ENCODE measurements around the gene HES1. TPM values are rescaled to one million over a fixed set of nuclear protein-coding genes. Genes with fewer than 3 reads are reported as not detected.
"Not testable (repeated sequence)": the region's sequence is repeated elsewhere in the genome, so short reads cannot be mapped to it uniquely, and the experiment has no call there.

HES1 gene
- total RNA-seq, 1 donor from 2014 or later: 95.2 TPM

- ATAC-seq: not testable (repeated sequence)
Observed at GRCh38 chr3:194128919-194129295, 7.0 kb upstream of the HES1 start.

- ATAC-seq: no peak
Observed at GRCh38 chr3:194129581-194130133, 6.3 kb upstream of the HES1 start.

DNA sequence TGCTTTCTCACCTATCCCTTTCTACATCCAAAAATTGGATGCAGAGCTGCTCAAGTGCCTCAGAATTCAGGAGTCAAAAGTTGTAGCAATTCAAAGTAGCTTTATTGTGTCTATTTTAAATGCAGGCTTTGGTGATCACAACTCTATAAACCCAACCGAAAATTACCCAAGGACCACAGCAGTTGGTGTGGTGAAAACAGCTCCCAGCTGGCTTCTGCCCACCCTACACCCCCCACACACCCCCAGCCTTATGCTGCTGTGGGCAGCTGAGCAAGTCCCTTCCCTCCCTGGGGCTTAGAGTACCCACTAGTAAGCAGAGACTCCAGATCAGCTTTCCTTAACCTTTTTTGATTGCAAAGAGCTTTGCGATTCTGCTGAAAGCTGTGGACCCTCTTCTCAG, 5.8 kb upstream of the HES1 start:
- ATAC-seq: no peak

DNA sequence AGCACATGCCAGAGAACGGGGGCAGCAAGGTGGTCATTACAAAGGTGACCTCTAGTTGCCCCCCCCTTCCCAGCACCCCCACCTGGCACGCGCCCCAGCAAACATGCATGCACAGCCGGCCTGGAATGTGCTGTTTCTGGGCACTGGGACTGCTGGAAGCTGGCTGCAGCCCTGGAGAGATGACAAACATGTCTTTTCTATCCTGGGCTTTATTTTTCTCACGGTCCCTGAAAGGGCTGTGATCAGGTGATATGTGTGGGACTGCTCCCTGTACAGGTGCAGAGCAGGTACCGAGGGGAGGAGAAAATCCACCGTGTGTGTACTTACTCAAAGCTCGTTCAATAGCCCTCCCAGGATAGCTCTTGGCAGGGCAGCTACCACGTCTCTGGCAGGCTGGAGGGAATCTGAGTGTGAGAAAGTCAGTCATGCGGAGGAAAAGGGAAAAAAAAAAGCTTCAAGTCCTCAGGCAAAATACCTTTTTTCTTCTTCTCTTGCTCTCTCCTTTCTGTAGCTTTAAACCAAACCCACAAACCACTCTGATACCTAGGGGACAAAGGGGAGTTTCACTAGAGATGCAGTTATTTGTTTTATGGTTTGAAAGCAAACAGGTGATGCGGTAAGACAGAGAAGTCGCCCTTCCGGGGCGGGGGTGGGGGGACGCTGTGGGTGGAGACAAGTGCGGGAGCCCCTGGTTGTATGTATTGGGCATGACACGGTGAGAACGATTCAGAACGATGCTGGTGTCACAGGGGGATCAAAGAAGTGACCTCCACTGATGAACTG, 5.0 kb upstream of the HES1 start:
- ATAC-seq: peak; percentile 48

DNA sequence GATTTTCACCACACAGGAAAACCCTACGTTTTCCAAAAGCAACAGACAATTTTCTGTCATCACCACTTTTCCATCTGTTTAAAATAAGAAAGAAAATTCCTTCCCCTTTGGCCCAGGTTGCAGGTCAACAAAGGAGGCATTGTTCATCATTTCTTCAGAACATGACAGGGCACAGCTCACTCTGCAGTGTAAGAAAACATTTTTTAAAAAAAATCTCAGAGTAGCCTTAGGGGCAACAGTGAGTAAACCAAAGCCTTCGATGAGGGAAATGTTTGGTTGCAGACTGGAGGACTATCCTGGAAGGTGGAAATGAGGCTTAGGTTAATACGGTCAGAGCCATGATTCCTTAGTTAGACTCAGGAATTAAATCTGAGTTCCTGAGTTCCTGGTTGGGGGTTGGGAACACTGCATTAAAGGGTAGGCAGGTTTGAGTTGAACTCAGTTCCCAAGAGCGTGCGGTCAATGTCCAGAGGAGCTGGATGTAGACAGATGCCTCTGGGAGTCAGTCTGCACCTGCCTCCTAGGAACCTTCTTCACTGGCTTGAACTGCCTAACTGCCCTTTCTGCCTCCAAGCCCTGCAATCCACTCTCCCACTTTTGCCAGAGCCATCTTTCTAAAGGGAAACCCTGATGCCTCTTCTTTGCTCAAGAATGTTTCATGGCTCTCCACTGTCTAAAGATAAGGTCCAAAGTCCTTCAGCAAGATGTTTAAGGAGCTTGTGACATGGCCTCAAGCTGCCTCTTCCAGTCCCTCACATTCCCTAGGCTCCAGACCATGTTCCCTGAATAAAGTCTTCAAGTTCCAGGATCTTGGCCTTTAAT, 3.3 kb upstream of the HES1 start:
- no peak for ATAC-seq

GRCh38 chr3:194133661-194134230, 2.2 kb upstream of the HES1 start:
- ATAC-seq: no peak

DNA sequence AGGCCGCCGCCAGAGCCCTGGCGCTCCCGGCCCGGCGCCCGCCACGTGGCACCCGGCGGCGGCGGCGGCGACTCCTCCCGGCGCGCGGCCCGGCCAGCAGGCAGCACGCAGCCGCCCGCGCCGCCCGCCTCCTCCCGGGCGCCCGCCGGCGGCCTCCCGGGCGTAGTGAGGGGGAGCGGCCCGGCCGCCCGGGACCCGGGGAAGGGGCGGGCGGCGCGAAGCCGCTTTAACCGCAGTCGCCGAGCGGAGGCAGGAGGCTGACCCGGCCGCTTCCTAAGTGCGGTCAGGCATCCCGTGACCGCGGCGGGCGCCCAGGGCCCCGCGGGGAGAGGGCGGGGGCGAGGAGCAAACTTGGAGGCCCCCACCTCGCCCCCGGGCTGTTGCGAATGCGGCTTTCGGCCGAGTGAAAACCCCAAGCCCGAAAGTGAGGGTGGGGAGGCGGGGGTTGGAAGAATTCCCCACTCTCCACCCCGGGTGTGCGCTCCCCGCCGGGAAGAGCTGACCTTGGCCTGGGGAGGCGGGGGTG, 1.7 kb upstream of the HES1 start:
- peak; percentile 9 for ATAC-seq

DNA sequence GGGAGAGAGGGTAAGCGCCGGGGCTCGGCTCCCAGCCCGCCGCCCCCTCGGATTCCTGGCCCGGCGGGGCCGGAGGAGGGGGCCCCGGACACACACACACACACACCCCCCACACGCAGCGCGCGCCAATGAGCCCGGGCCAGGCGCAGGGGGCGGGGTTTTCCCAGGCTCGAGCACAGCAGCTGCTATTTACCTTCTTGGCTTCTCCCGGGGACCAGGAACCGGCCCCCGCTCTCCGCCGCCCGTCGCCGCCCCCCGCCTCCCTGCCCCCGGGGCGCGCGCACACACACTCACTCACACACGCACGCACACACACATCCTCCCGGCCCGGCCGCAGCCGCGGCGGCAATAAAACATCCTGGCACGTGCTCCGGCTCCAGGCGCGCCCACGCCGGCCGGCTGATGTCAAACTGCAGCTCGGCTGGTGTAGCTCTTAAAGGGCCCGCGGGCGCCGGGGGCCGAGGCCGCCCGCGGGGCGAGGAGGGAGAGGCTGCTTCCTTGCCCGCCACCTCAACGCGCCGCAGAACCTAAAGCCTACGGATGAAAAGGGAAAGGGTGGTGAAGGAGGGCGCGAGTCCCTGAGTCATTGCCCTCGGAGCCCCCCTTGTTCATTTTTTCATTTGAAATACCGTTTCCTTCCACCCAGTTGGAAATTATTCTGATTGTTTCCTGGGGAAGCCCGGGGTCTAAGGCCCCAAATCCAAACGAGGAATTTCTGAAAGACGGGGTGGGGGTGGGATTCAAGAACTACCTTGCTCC, 1.0 kb upstream of the HES1 start:
- peak; percentile 71 for ATAC-seq

- ATAC-seq: no peak
Observed at GRCh38 chr3:194135516-194135805, 487 bp upstream of the HES1 start.

DNA sequence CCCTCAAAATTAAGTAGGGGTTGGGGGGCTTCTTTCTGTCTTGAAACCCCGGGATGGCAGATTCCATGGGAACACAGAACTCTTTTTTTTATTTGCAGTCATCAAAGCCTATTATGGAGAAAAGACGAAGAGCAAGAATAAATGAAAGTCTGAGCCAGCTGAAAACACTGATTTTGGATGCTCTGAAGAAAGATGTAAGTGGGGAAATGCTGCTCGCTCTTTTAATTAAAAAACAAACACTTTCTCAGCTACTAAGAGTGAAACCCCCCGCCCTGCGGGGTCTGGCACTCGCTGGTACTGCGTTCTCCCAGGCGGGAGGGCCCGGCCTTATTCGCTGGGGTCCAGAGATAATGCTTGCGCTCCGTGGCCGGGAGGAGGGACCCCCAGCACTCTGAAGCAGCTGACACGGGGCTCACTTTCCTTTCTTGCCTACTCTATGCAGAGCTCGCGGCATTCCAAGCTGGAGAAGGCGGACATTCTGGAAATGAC, 615 bp downstream of the HES1 start:
- ATAC-seq: no peak

- no peak for ATAC-seq
Observed at GRCh38 chr3:194137008-194137505, 1.1 kb downstream of the HES1 start.

GRCh38 chr3:194137506-194138474, 1.8 kb downstream of the HES1 start:
- ATAC-seq: peak; percentile 23

DNA sequence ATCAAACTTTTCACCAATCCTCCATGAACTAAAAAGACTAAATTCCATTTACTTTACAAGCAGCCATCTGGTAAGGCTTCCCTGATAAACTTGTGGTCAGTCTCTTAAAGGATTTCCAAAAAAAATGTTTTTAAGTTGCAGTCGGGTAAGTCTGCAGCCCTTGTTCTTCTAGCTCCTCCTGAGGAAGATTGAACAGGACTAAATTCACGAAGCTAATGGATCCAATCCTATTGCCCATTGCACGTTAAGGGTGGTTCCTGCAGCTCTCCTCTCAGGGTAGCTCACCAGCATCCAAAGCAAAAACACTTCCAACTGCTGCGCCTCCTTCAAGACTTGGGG, 2.8 kb downstream of the HES1 start:
- no peak for ATAC-seq

DNA sequence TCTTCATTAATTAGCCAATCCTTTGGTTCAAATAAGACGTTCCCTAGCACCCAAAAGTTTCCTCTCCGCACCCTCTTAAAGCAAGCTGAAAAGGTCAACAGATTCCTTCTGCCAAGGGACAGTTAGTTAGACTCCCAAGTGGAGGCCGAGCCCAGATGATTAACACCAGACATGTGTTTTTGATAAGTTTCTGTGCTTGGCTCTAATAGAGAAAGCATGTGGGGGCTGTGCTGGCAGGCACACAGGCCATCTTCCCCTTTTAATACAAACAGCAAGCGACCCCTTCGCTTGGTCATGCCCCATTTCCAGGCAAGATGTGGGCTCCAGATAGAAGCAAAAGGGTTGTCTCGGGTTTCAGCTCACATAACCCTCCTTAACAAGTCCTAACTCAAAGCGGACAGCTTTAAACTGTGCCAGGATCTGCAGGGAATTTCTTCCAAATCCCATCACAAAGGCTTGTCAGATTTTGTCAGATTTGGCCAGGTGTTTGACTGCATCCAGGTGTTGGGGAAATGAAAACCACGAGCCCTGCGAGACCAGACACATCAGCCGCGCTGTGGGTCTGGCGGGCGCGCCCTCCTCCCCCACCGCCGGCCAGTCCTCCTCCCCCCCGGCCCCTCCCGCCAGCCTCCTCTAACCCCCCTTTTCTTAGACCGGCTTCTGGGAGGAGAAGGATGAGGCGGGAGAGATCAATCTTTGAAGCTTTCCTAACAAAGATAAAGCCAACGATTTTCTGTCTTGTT, 3.3 kb downstream of the HES1 start:
- ATAC-seq: no peak

DNA sequence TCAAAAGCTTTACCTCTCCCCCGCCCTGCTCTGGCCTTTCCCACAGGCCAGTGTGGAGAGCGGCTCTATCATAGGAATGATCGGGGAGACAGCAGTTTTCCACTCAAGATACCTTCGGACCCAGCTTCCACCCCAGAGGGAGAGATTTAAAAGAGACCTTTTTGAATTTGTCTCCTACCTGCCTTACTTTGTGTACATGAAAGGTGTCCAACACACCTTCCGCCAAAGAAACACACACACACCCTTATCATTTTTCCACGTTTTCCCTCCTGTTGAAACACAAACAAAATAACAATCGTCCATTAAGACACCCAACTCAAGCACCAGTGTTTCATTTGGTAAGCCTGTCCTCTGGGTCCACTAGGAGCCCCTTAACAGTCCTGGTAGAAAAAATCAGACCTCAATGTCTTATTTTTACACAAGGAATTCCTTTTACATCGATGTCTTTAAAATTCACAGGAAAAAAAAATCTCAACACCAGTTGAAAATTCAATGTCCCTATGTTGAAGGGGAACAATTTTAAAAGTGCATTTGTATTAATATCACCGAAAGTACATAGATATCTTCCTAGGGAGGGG, 4.0 kb downstream of the HES1 start:
- ATAC-seq: no peak

GRCh38 chr3:194140520-194141414, 4.8 kb downstream of the HES1 start:
- no peak for ATAC-seq

- ATAC-seq: peak; percentile 79
Observed at GRCh38 chr3:194141415-194142155, 5.6 kb downstream of the HES1 start.
